Neural progenitor cell (in vitro differentiated cells): ENCODE measurements around the gene GGN. TPM values are rescaled to one million over a fixed set of nuclear protein-coding genes. Genes with fewer than 3 reads are reported as not detected.

Experiments used
- DNase-seq: peaks from one replicate; pipeline ENCODE4 v3.0.0-alpha.2; 2016; ENCODE audit warnings: low spot score
- H2AFZ ChIP-seq: fragments of 200-600 bp; sonication (generic); replicated peaks from 2 replicates; pipeline ENCODE4 v1.6.1; 2016; ENCODE audit warnings: antibody characterized with exemption
- H3F3A ChIP-seq: fragments of 200-600 bp; sonication (generic); 2 replicates; pipeline ENCODE4 v1.6.1; 2016; ENCODE audit warnings: antibody characterized with exemption, low read depth
- H3K27ac ChIP-seq: fragments of 200-600 bp; sonication (generic); 2 replicates; pipeline ENCODE4 v1.5.1; 2016; ENCODE audit warnings: mild to moderate bottlenecking
- H3K27me3 ChIP-seq: fragments of 200-600 bp; sonication (generic); 2 replicates; pipeline ENCODE4 v1.6.1; 2016; ENCODE audit warnings: mild to moderate bottlenecking, moderate library complexity
- H3K36me3 ChIP-seq: fragments of 200-600 bp; sonication (generic); 2 replicates; pipeline ENCODE4 v1.5.1; 2016
- H3K4me1 ChIP-seq: fragments of 200-600 bp; sonication (generic); 2 replicates; pipeline ENCODE4 v1.6.1; 2016; ENCODE audit warnings: mixed run types
- H3K4me2 ChIP-seq: fragments of 200-600 bp; sonication (generic); 2 replicates; pipeline ENCODE4 v1.6.1; 2016
- H3K4me3 ChIP-seq: fragments of 200-600 bp; sonication (generic); 2 replicates; pipeline ENCODE4 v1.5.1; 2016
- H3K79me2 ChIP-seq: fragments of 200-600 bp; sonication (generic); 2 replicates; pipeline ENCODE4 v1.6.1; 2016; ENCODE audit warnings: low read depth
- H3K9ac ChIP-seq: fragments of 200-600 bp; sonication (generic); 2 replicates; pipeline ENCODE4 v1.6.1; 2016
- H3K9me3 ChIP-seq: fragments of 200-600 bp; sonication (generic); 2 replicates; pipeline ENCODE4 v1.5.1; 2016; ENCODE audit warnings: low read depth
- H4K20me1 ChIP-seq: fragments of 200-600 bp; sonication (generic); 2 replicates; pipeline ENCODE4 v1.6.1; 2016; ENCODE audit warnings: low read depth
- H3K27ac Mint-ChIP-seq: 3 replicates; pipeline ENCODE4 v1.8.0; 2021; ENCODE audit warnings: mixed read lengths
- H3K27me3 Mint-ChIP-seq: 2 replicates; pipeline ENCODE4 v1.8.0; 2022; ENCODE audit warnings: low read depth, mild to moderate bottlenecking, inconsistent platforms, moderate library complexity, mixed read lengths; ENCODE audit not compliant: insufficient read depth
- H3K36me3 Mint-ChIP-seq: 3 replicates; pipeline ENCODE4 v1.8.0; 2021; ENCODE audit warnings: mixed read lengths
- H3K4me1 Mint-ChIP-seq: 3 replicates; pipeline ENCODE4 v1.8.0; 2021; ENCODE audit warnings: mixed read lengths
- H3K4me3 Mint-ChIP-seq: 3 replicates; pipeline ENCODE4 v1.8.0; 2021; ENCODE audit warnings: mild to moderate bottlenecking, moderate library complexity, mixed read lengths
- H3K9me3 Mint-ChIP-seq: 3 replicates; pipeline ENCODE4 v1.8.0; 2020; ENCODE audit warnings: mixed read lengths
- EZH2 ChIP-seq: fragments of 200-600 bp; sonication (generic); IDR thresholded peaks from 2 replicates; pipeline ENCODE4 v1.6.1; 2017; ENCODE audit warnings: antibody characterized with exemption, mild to moderate bottlenecking, moderate library complexity
- EZH2phosphoT487 ChIP-seq: fragments of 200-600 bp; sonication (generic); IDR thresholded peaks from 2 replicates; pipeline ENCODE4 v1.6.1; 2017; ENCODE audit warnings: antibody characterized with exemption
- total RNA-seq: library from RNA; depleted of rRNA; stranded (reverse); fragments of >200 nt; gene quantifications from 2 replicates; pipeline ENCODE4 v1.2.3, GENCODE V29; 2015; ENCODE audit warnings: low replicate concordance
- TF ChIP-seq, protein P1 (sequence below): fragments of 200-600 bp; sonication (generic); IDR thresholded peaks from 2 replicates; pipeline ENCODE4 v1.5.1; 2017; ENCODE audit warnings: antibody characterized with exemption, mild to moderate bottlenecking

Gene GGN
- total RNA-seq, 1 donor from 2014 or later: not detected

DNA sequence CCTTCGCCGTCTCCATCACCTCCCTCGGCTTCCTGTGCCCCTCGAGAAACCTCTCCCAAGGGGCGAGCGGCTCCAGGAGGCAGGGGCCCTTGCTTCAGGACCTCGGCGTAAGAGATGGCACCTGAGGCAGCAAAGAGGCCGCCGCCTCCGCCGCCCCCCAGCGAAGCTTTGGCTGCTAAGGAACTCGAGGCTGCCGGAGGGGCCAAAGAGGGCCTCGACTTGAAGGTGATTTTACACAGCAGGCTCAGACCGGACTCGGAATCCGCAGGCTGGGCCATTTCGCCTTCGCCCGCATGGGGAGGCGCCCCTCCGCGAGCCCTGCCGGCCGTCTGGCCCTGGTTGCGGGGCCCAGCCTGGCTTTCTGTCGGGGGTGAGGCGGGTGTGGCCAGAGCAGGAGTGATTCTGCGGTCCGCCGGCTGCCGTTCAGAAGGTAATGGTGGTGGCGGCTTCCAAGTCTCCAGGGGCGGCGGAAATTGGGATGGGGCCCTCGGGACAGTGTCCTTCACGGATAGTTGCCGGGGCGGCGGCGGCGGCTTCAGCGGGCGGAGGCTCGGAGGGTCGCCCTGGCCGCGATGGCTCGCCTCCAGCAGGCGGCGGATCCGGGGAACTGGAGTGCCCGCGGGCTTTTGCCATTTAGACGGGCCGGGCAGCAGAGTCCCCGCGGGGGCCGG lies 1.4 kb downstream of the GGN start:
- DNase-seq: peak; percentile 50
- H2AFZ ChIP-seq: no peak overlapping the region
- H3K36me3 ChIP-seq: no peaks in the 10 kb centered on the region
- H3K9me3 Mint-ChIP-seq: no peaks in the 10 kb centered on the region
- peak overlapping the region; percentile 73 for H3K4me2 ChIP-seq
- peaks cover 17% of the 10 kb centered on the region for H3K36me3 Mint-ChIP-seq
- H3K27ac ChIP-seq: no peak overlapping the region
- no peak overlapping the region for H3K27ac Mint-ChIP-seq
- H3K79me2 ChIP-seq: no peaks in the 10 kb centered on the region
- no peaks in the 10 kb centered on the region for H3K9me3 ChIP-seq
- no peak overlapping the region for H3K9ac ChIP-seq
- peaks cover 17% of the 10 kb centered on the region for H3K4me1 Mint-ChIP-seq
- peaks cover 22% of the 10 kb centered on the region for H3F3A ChIP-seq
- H3K27me3 Mint-ChIP-seq: peaks cover 7% of the 10 kb centered on the region
- peaks cover 38% of the 10 kb centered on the region for H4K20me1 ChIP-seq
- H3K4me3 Mint-ChIP-seq: no peak overlapping the region
- peaks cover 4% of the 10 kb centered on the region for H3K4me1 ChIP-seq
- H3K4me3 ChIP-seq: peak overlapping the region; percentile 75
- TF ChIP-seq EZH2: no peak
- TF ChIP-seq, protein P1, sequence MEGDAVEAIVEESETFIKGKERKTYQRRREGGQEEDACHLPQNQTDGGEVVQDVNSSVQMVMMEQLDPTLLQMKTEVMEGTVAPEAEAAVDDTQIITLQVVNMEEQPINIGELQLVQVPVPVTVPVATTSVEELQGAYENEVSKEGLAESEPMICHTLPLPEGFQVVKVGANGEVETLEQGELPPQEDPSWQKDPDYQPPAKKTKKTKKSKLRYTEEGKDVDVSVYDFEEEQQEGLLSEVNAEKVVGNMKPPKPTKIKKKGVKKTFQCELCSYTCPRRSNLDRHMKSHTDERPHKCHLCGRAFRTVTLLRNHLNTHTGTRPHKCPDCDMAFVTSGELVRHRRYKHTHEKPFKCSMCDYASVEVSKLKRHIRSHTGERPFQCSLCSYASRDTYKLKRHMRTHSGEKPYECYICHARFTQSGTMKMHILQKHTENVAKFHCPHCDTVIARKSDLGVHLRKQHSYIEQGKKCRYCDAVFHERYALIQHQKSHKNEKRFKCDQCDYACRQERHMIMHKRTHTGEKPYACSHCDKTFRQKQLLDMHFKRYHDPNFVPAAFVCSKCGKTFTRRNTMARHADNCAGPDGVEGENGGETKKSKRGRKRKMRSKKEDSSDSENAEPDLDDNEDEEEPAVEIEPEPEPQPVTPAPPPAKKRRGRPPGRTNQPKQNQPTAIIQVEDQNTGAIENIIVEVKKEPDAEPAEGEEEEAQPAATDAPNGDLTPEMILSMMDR: no peak
- TF ChIP-seq EZH2phosphoT487: no peak
- peaks cover 38% of the 10 kb centered on the region for H3K27me3 ChIP-seq

DNA sequence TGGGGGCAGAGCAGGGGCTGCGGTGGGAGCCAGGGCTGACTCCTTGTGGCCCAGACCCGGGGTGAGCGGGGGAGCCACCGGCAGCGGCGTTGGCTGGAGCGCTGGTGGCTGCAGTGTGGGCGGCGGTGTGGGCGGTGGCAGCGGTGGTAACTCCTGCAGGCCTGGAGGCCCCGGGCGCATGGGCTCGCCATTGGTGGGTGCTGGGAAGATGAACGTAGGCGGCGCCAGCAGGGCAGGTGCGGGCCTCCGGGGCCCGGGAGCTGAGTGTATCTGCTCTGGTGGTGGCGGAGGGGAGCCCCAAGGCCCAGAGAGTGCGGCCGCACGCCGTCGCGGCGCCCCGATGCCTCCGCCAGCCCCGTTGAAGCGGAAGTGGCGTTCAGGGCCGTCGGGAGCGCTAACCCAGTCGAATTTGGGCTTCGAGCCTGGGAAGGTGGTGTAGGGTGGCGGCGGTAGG lies 2.0 kb downstream of the GGN start:
- H3K4me1 ChIP-seq: peaks cover 4% of the 10 kb centered on the region
- peaks cover 37% of the 10 kb centered on the region for H3K27me3 ChIP-seq
- TF ChIP-seq EZH2phosphoT487: no peak
- H3F3A ChIP-seq: peaks cover 22% of the 10 kb centered on the region
- H3K36me3 ChIP-seq: no peaks in the 10 kb centered on the region
- no peaks in the 10 kb centered on the region for H3K79me2 ChIP-seq
- H3K27me3 Mint-ChIP-seq: peaks cover 9% of the 10 kb centered on the region
- no peak overlapping the region for H3K4me3 Mint-ChIP-seq
- H3K4me2 ChIP-seq: peak overlapping the region; percentile 73
- peaks cover 38% of the 10 kb centered on the region for H4K20me1 ChIP-seq
- no peak overlapping the region for H3K4me3 ChIP-seq
- H3K9ac ChIP-seq: no peak overlapping the region
- H3K27ac ChIP-seq: no peak overlapping the region
- no peak overlapping the region for H2AFZ ChIP-seq
- peaks cover 14% of the 10 kb centered on the region for H3K36me3 Mint-ChIP-seq
- peak; percentile 27 for DNase-seq
- no peak overlapping the region for H3K27ac Mint-ChIP-seq
- H3K9me3 Mint-ChIP-seq: no peaks in the 10 kb centered on the region
- peaks cover 12% of the 10 kb centered on the region for H3K4me1 Mint-ChIP-seq
- no peaks in the 10 kb centered on the region for H3K9me3 ChIP-seq

DNA sequence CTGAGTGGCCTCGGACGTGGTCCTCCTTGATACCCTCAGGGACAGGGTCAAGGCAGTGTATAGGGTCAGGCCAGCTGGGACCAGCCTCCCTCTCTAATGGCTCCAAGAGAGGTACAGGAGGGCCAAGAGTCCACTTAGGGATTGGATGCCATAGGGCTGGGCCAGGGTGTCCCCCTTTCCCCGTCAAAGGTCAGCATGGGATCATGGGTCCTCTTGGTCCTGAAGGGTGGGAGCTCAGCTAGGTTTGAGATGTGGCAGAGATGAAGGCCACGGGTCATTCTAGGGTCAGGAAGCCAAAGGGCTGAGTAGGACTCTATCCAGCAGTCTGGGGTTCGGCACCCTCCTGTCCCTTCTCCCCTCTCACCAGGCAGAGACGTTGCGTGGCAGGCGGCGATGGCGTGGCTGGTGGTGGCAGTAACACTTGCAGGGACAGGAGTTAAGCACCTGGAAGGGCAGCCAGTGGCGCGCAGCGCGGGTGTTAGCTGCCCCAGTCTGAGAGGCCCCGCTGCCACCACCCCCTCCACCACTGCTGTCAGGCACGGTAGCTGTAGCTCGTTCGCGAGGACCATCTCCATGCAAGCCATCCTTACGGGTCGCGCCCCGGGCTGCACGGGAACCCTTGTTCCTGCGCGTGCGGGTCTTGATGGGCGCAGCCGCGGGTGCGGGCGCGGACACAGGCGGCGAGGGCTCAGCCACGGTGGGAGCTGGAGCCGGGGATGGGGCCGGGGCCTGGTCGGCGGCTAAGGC lies 2.6 kb downstream of the GGN start:
- Histone ChIP-seq H3K27ac (no peak overlapping the region), H3K9ac (no peak overlapping the region), H3K4me1 (peaks cover 2% of the 10 kb centered on the region), H3K36me3 (no peaks in the 10 kb centered on the region), H3K27me3 (peaks cover 31% of the 10 kb centered on the region), H3F3A (peaks cover 22% of the 10 kb centered on the region), H3K4me3 (no peak overlapping the region), H4K20me1 (peaks cover 35% of the 10 kb centered on the region), H3K79me2 (no peaks in the 10 kb centered on the region), H3K9me3 (no peaks in the 10 kb centered on the region), H3K4me2 (no peak overlapping the region), H2AFZ (no peak overlapping the region)
- H3K36me3 Mint-ChIP-seq: peaks cover 12% of the 10 kb centered on the region
- peaks cover 11% of the 10 kb centered on the region for H3K27me3 Mint-ChIP-seq
- peaks cover 10% of the 10 kb centered on the region for H3K4me1 Mint-ChIP-seq
- H3K9me3 Mint-ChIP-seq: no peaks in the 10 kb centered on the region
- no peak for DNase-seq
- H3K27ac Mint-ChIP-seq: no peak overlapping the region
- TF ChIP-seq EZH2phosphoT487: no peak
- TF ChIP-seq, protein P1: no peak
- no peak for TF ChIP-seq EZH2
- H3K4me3 Mint-ChIP-seq: no peak overlapping the region
